Thoracic aorta (tissue), 2 donors: ENCODE measurements around the gene PRM2. TPM values are rescaled to one million over a fixed set of nuclear protein-coding genes. Genes with fewer than 3 reads are reported as not detected.

Experiments
- ATAC-seq: fragments of 150-250 bp; one replicate; pipeline ENCODE4 v1.8.0; 2017; ENCODE audit warnings: low read depth; ENCODE audit not compliant: insufficient number of reproducible peaks, low FRiP score
- DNase-seq: peaks from one replicate; pipeline ENCODE4 v3.0.0-alpha.2; 2020; ENCODE audit warnings: low spot score
- H3K27ac ChIP-seq, 2 donors: fragments of 200-600 bp; sonication (generic); 1 replicate in 1 of 2; 2 replicates in 1 of 2; pipeline ENCODE4 v1.5.1; 2016; ENCODE audit warnings: mild to moderate bottlenecking in 2 of 2, moderate library complexity in 2 of 2
- H3K27me3 ChIP-seq: fragments of 200-600 bp; sonication (generic); replicated peaks from 2 replicates; pipeline ENCODE4 v1.6.0; 2016; ENCODE audit warnings: mild to moderate bottlenecking; ENCODE audit not compliant: insufficient read depth
- H3K36me3 ChIP-seq: fragments of 200-600 bp; sonication (generic); one replicate; pipeline ENCODE4 v1.5.1; 2016
- H3K4me1 ChIP-seq, 2 donors: fragments of 200-600 bp; sonication (generic); 1 replicate in 1 of 2; 2 replicates in 1 of 2; pipeline versions ENCODE4 v1.5.1 to v1.6.0; 2016; ENCODE audit warnings: low read depth in 2 of 2, mild to moderate bottlenecking in 1 of 2; ENCODE audit not compliant: control insufficient read depth in 1 of 2
- H3K4me3 ChIP-seq: fragments of 200-600 bp; sonication (generic); 2 replicates; pipeline ENCODE4 v1.5.1; 2016; ENCODE audit warnings: mild to moderate bottlenecking
- H3K9me3 ChIP-seq: fragments of 200-600 bp; sonication (generic); 2 replicates; pipeline ENCODE4 v1.5.1; 2016
- total RNA-seq, 2 donors: library from RNA; depleted of rRNA; stranded (reverse); fragments of >200 nt; gene quantifications; one replicate each; pipeline versions ENCODE4 v1.1.0 to v1.2.3, GENCODE V29; 2016
- TF ChIP-seq, protein P1 (sequence below): fragments of 200-600 bp; sonication (generic); IDR thresholded peaks from one replicate; pipeline ENCODE4 v1.5.1; 2019; ENCODE audit warnings: antibody characterized with exemption

The PRM2 gene
- total RNA-seq, 2 donors from 2014 or later, result not detected

DNA sequence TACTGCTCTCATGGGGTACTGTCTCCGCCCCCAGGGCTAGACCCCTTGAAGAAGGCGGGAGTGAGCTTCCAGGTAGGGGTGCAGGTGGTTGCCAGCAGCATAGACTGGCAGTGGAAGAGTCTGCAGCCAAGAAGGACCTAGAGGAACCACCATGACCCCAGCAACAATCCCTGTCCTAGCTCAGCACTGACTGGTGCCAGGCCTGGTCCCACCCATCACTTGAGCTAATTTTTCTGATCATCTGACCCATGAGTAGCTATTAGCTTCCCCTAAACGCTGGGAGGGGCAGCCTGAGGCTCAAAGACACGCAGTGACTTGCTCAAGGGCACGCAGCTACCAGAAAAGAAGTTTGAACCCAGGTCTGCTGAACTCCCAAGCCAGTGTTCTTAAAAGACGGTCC, 3.8 kb downstream of the PRM2 start:
- ATAC-seq (no peak), DNase-seq (no peak)
- Histone ChIP-seq H3K27ac (no peak overlapping the region), H3K9me3 (no peaks in the 10 kb centered on the region), H3K27me3 (no peaks in the 10 kb centered on the region), H3K4me1 (no peaks in the 10 kb centered on the region), H3K36me3 (no peaks in the 10 kb centered on the region), H3K4me3 (no peak overlapping the region)
- TF ChIP-seq, protein P1, sequence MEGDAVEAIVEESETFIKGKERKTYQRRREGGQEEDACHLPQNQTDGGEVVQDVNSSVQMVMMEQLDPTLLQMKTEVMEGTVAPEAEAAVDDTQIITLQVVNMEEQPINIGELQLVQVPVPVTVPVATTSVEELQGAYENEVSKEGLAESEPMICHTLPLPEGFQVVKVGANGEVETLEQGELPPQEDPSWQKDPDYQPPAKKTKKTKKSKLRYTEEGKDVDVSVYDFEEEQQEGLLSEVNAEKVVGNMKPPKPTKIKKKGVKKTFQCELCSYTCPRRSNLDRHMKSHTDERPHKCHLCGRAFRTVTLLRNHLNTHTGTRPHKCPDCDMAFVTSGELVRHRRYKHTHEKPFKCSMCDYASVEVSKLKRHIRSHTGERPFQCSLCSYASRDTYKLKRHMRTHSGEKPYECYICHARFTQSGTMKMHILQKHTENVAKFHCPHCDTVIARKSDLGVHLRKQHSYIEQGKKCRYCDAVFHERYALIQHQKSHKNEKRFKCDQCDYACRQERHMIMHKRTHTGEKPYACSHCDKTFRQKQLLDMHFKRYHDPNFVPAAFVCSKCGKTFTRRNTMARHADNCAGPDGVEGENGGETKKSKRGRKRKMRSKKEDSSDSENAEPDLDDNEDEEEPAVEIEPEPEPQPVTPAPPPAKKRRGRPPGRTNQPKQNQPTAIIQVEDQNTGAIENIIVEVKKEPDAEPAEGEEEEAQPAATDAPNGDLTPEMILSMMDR, result no peak

DNA sequence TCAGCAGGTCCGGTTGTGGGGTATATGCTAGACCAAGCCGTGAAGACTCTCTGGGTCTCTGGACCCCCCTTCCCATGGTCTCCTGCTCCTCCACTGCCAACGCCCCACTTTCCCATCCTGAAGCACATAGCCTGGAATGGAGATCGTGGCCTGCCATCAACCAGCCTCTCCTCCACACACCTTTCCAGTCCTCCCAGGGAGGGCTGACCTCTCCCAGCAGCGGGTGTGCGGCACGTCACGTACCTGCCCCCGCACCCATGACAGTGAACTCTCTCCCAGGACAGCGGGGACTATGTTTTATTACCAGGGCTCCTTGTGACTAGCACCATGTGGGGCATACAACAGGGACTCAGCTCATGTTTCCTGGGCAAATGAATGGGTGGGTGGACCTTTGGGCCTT, 4.7 kb downstream of the PRM2 start:
- Histone ChIP-seq H3K27me3 (no peaks in the 10 kb centered on the region), H3K4me3 (no peak overlapping the region), H3K4me1 (no peaks in the 10 kb centered on the region), H3K9me3 (no peaks in the 10 kb centered on the region), H3K27ac (no peak overlapping the region), H3K36me3 (no peaks in the 10 kb centered on the region)
- TF ChIP-seq, protein P1, result no peak
- DNase-seq (no peak), ATAC-seq (no peak)

DNA sequence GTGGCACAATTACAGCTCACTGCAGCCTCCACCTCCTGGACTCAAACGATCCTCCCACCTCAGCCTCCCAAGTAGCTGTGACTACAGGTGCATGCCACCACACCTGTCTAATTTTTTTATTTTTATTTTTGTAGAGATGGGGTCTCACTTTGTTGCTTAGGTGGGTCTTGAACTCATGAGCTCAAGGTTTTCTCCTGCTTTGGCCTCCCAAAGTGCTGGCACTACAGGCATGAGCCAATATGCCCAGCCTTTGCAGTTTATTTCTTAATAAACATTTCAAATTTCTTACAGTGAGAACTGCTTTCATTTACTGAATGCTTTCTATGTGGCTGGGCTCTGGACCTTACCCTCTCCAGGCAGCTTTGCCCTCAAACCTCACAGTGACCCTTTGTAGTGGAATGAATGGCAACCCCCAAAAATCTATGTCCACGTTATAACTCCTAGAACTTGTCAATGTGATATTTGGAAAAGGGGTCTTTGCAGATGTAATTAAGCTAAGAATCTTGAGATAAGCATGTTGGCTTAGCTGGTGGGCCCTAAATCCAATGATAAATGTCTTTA, 5.6 kb downstream of the PRM2 start:
- ATAC-seq, result no peak
- DNase-seq, result no peak
- Histone ChIP-seq H3K27ac (no peak overlapping the region), H3K9me3 (no peaks in the 10 kb centered on the region), H3K27me3 (no peaks in the 10 kb centered on the region), H3K4me3 (no peak overlapping the region), H3K36me3 (no peaks in the 10 kb centered on the region), H3K4me1 (no peaks in the 10 kb centered on the region)
- TF ChIP-seq, protein P1, result no peak

DNA sequence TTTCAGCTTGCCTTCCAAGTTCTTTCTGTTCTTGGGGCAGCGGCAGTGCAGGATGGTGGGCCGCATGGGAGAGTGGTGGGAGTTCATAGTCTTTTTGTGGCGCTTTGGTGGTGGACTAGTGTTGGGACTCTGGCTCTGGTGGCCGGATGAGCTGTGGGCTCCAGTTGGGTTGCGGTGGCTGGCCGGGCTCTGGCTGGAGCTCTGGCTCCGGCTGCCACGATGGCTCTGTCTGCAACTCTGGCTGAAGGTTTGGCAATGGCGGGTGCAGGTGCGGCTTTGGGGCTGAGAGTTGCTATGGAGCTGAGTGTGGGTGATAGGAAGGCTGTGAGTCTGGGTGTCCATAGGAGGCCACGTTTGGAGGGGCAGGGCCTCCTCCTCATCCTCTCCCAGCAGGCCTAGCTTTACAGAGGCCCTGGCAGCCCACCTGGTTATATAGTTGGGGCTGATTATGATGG, 7.3 kb downstream of the PRM2 start, which contains the start of gene TNP2:
Gene TNP2, minus strand, starts transcription at position 405 of the 455 bp plus-strand sequence. Its CDS starts 63 bp downstream, at position 342.
- H3K4me3 ChIP-seq, result no peak within 1 kb of the TSS
- no peak for DNase-seq
- ATAC-seq, result no peak
- no peaks in the 10 kb centered on the region for H3K27me3 ChIP-seq
- TF ChIP-seq, protein P1, result no peak
- no peaks in the 10 kb centered on the region for H3K36me3 ChIP-seq
- H3K4me1 ChIP-seq, result no peaks in the 10 kb centered on the region
- H3K9me3 ChIP-seq, result no peaks in the 10 kb centered on the region
- H3K27ac ChIP-seq, result no peak within 1 kb of the TSS

DNA sequence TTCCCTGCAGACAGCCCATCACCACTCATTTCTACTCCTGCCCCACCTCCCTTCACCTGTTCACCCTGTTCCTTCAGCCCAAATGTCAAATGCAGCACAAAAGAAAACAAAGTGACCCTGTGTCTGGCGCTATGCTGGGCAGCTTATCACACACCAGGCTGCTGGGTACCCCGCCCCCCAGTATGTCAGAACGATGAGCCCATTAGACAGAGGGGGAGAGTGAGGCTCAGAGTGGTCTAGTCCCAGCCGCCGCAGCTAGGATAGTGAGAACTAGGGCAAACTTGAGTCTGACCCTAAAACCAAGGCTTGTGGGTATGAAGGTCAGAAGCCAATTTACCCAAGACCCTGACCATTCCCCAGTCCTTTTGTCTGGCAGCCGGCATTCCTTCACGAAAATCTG, 11.2 kb downstream of the PRM2 start:
- H3K27me3 ChIP-seq, result no peaks in the 10 kb centered on the region
- no peak overlapping the region for H3K27ac ChIP-seq
- H3K4me1 ChIP-seq, result no peaks in the 10 kb centered on the region
- no peaks in the 10 kb centered on the region for H3K36me3 ChIP-seq
- H3K4me3 ChIP-seq, result no peak overlapping the region
- TF ChIP-seq, protein P1, result no peak
- DNase-seq (no peak), ATAC-seq (no peak)
- H3K9me3 ChIP-seq, result no peaks in the 10 kb centered on the region
